Testis (tissue), 2 donors: ENCODE results near the gene SPATS2L.

Source experiments
- POLR2A ChIP-seq: fragments of 450-650 bp; IDR thresholded peaks from one replicate; pipeline ENCODE4 v1.6.1; 2017; ENCODE audit warnings: antibody characterized with exemption, mild to moderate bottlenecking, moderate library complexity
- TF ChIP-seq, protein P1 (sequence below), 3 experiments: fragments of 450-650 bp in 2 of 3; fragments of 200-600 bp in 1 of 3; sonication (generic) in 1 of 3; IDR thresholded peaks; one replicate each; pipeline ENCODE4 v1.5.1; 2016 to 2019; ENCODE audit warnings: antibody characterized with exemption in 3 of 3, mild to moderate bottlenecking in 2 of 3, moderate library complexity in 1 of 3

GRCh38 chr2:200356321-200356720, 49.8 kb downstream of the SPATS2L start:
- TF ChIP-seq, protein P1, sequence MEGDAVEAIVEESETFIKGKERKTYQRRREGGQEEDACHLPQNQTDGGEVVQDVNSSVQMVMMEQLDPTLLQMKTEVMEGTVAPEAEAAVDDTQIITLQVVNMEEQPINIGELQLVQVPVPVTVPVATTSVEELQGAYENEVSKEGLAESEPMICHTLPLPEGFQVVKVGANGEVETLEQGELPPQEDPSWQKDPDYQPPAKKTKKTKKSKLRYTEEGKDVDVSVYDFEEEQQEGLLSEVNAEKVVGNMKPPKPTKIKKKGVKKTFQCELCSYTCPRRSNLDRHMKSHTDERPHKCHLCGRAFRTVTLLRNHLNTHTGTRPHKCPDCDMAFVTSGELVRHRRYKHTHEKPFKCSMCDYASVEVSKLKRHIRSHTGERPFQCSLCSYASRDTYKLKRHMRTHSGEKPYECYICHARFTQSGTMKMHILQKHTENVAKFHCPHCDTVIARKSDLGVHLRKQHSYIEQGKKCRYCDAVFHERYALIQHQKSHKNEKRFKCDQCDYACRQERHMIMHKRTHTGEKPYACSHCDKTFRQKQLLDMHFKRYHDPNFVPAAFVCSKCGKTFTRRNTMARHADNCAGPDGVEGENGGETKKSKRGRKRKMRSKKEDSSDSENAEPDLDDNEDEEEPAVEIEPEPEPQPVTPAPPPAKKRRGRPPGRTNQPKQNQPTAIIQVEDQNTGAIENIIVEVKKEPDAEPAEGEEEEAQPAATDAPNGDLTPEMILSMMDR (IDR thresholded peaks at IDR 0.05) = no peak
- no peak for TF ChIP-seq POLR2A
